K562 (cell line): Measurements from ENCODE around the gene SPECC1L. TPM values are rescaled to one million over a fixed set of nuclear protein-coding genes. Genes with fewer than 3 reads are reported as not detected.

Experiments used
- ATAC-seq: fragments of 200-7000 bp; cut with Tn5 transposase; 3 replicates; pipeline ENCODE4 v1.9.1; 2020; ENCODE audit warnings: moderate library complexity
- BruUV-seq: library from RNA; stranded (reverse); fragments of 400-500 nt; replicated peaks from 2 replicates; lab custom pipeline; 2021; lab: Mats Ljungman, UMichigan
- CTCF ChIA-PET: fragments of 300-600 bp; formaldehyde crosslinking; extraction: SDS; loops from one replicate; lab custom pipeline; 2021; ENCODE audit warnings: low intra/inter-chr PET ratio; lab: Yijun Ruan, JAX
- POLR2A ChIA-PET: fragments of 300-600, 350-650 bp; sonication (Branson Sonifier 250); formaldehyde crosslinking; extraction: SDS; loops from one replicate; lab custom pipeline; 2021; ENCODE audit warnings: antibody characterized with exemption, inconsistent platforms; lab: Yijun Ruan, JAX
- DNase-seq, 4 experiments: peaks; one replicate each; pipeline versions ENCODE4 v3.0.0 to v3.0.0-alpha.2; 2011 to 2018; ENCODE audit warnings: low spot score in 3 of 4, mixed read lengths in 3 of 4; ENCODE audit errors: extremely low read depth in 1 of 4
- FAIRE-seq: peaks from 2 replicates; lab custom pipeline; 2011; peaks lifted over from hg19 to GRCh38; lab: Jason Lieb, UNC
- H2AFZ ChIP-seq: 2 replicates; pipeline ENCODE4 v1.6.0; 2011; ENCODE audit warnings: low read depth, low read length, control low read depth, inconsistent platforms
- H3K27ac ChIP-seq: fragments of 200-600 bp; 3 replicates; pipeline ENCODE4 v1.8.0; 2011; ENCODE audit warnings: low read depth, mild to moderate bottlenecking, control low read depth, inconsistent platforms, low read length, moderate library complexity, mixed read lengths; ENCODE audit errors: extremely low read depth
- H3K27me3 ChIP-seq, 2 experiments: fragments of 300-600 bp in 1 of 2; 2 replicates in 1 of 2; 3 replicates in 1 of 2; pipeline versions ENCODE4 v1.6.0 to v1.8.0; 2011; ENCODE audit warnings: inconsistent platforms in 2 of 2, low read length in 2 of 2, mild to moderate bottlenecking in 1 of 2, mixed read lengths in 1 of 2, moderate library complexity in 1 of 2; ENCODE audit not compliant: control insufficient read depth in 2 of 2, insufficient read depth in 2 of 2
- H3K36me3 ChIP-seq: fragments of 300-600 bp; 3 replicates; pipeline ENCODE4 v1.8.0; 2011; ENCODE audit warnings: mild to moderate bottlenecking, low read length, inconsistent platforms; ENCODE audit not compliant: control insufficient read depth, insufficient read depth
- H3K4me1 ChIP-seq, 2 experiments: fragments of 200-600 bp in 1 of 2; replicated peaks in 1 of 2; 2 replicates in 1 of 2; 3 replicates in 1 of 2; pipeline versions ENCODE4 v1.5.1 to v1.8.0; 2011; ENCODE audit warnings: inconsistent platforms in 2 of 2, low read length in 2 of 2, mild to moderate bottlenecking in 1 of 2, mixed read lengths in 1 of 2, moderate library complexity in 1 of 2; ENCODE audit not compliant: control insufficient read depth in 2 of 2, insufficient read depth in 2 of 2
- H3K4me2 ChIP-seq: 2 replicates; pipeline ENCODE4 v1.6.1; 2011; ENCODE audit warnings: low read length, control low read depth, inconsistent platforms, mixed read lengths; ENCODE audit not compliant: insufficient read depth
- H3K4me3 ChIP-seq: fragments of 200-600 bp; sonication (generic), shearing (Covaris generic); 2 replicates; pipeline ENCODE4 v1.5.1; 2016; ENCODE audit warnings: control low read depth, inconsistent platforms
- H3K79me2 ChIP-seq: fragments of 200-600 bp; 3 replicates; pipeline ENCODE4 v1.8.0; 2011; ENCODE audit warnings: low read length, inconsistent platforms; ENCODE audit not compliant: control insufficient read depth, insufficient read depth
- H3K9ac ChIP-seq, 2 experiments: 2 replicates each; pipeline versions ENCODE4 v1.6.0 to v1.6.1; 2011; ENCODE audit warnings: low read depth in 2 of 2, low read length in 2 of 2, control low read depth in 1 of 2, inconsistent platforms in 1 of 2, mild to moderate bottlenecking in 1 of 2, mixed read lengths in 1 of 2; ENCODE audit not compliant: insufficient read depth in 1 of 2
- H3K9me1 ChIP-seq: one replicate; pipeline ENCODE4 v1.6.0; 2011; ENCODE audit warnings: inconsistent platforms, mild to moderate bottlenecking, low read length, moderate library complexity; ENCODE audit not compliant: control insufficient read depth, insufficient read depth
- H3K9me3 ChIP-seq: replicated peaks from 2 replicates; pipeline ENCODE4 v1.5.1; 2011; ENCODE audit warnings: low read depth, low read length, inconsistent platforms; ENCODE audit not compliant: control insufficient read depth, insufficient read depth
- H4K20me1 ChIP-seq: replicated peaks from 2 replicates; pipeline ENCODE4 v1.6.1; 2011; ENCODE audit warnings: low read length, inconsistent platforms, mixed read lengths; ENCODE audit not compliant: control insufficient read depth, insufficient read depth
- DNMT1 ChIP-seq: fragments of 450-650 bp; IDR thresholded peaks from 2 replicates; pipeline ENCODE4 v1.6.1; 2016; ENCODE audit warnings: antibody characterized with exemption, mild to moderate bottlenecking
- EGR1 ChIP-seq: fragments of 450-650 bp; conservative IDR thresholded peaks from 2 replicates; pipeline ENCODE4 v1.6.1; 2017; ENCODE audit warnings: mild to moderate bottlenecking
- HDAC6 ChIP-seq: IDR thresholded peaks from 2 replicates; pipeline ENCODE4 v1.6.1; 2012; ENCODE audit warnings: low read depth, mild to moderate bottlenecking, control low read depth, inconsistent platforms, low read length, moderate library complexity
- MNT ChIP-seq, 2 experiments: fragments of 450-650 bp; conservative IDR thresholded peaks; 2 replicates each; pipeline ENCODE4 v1.6.1; 2017; ENCODE audit warnings: mild to moderate bottlenecking in 2 of 2, moderate library complexity in 2 of 2
- PCBP2 ChIP-seq: fragments of 200-400 bp; formaldehyde crosslinking; IDR thresholded peaks from 2 replicates; pipeline ENCODE4 v1.6.1; 2018; ENCODE audit warnings: low read length, low read depth, mild to moderate bottlenecking, moderate library complexity; ENCODE audit not compliant: poor library complexity, severe bottlenecking
- SMAD4 ChIP-seq: fragments of 250-450 bp; sonication (Bioruptor Pico); conservative IDR thresholded peaks from 2 replicates; pipeline ENCODE4 v1.8.0; 2021; ENCODE audit warnings: inconsistent platforms, mild to moderate bottlenecking, moderate library complexity
- TAF1 ChIP-seq: IDR thresholded peaks from 2 replicates; pipeline ENCODE4 v1.6.1; 2011; ENCODE audit warnings: mild to moderate bottlenecking, low read length, moderate library complexity; ENCODE audit not compliant: insufficient read depth, control insufficient read depth, severe bottlenecking; ENCODE audit errors: extremely low read depth
- U2AF2 ChIP-seq: fragments of 200-400 bp; formaldehyde crosslinking; optimal IDR thresholded peaks from 2 replicates; pipeline ENCODE3; 2017; ENCODE audit warnings: low read depth, mild to moderate bottlenecking, low read length
- ZNF165 ChIP-seq: fragments of 250-450 bp; sonication (Bioruptor Pico); IDR thresholded peaks from 2 replicates; pipeline ENCODE4 v1.4.0; 2020; ENCODE audit warnings: borderline replicate concordance
- ZNF197 ChIP-seq: fragments of 200-800 bp; sonication (Bioruptor generic); IDR thresholded peaks from 2 replicates; pipeline ENCODE4 v1.6.1; 2016; ENCODE audit warnings: low read depth, missing genetic modification characterization, missing compliant biosample characterization
- ZNF318 ChIP-seq, 2 experiments: fragments of 450-650 bp; IDR thresholded peaks; 2 replicates each; pipeline ENCODE4 v1.6.1; 2016; ENCODE audit warnings: mild to moderate bottlenecking in 2 of 2, borderline replicate concordance in 1 of 2, low read depth in 1 of 2, moderate library complexity in 1 of 2
- WGBS: fragments of 100-300 bp; shearing (Covaris generic); methylation state at CpG from one replicate; pipeline ENCODE4 v1.1.6; 2016; ENCODE audit warnings: low coverage, mixed read lengths; ENCODE audit not compliant: insufficient coverage; ENCODE audit errors: missing lambda C conversion rate; 5-methylcytosine and 5-hydroxymethylcytosine counted together
- in situ Hi-C: fragments of 300-500 bp; cut with MboI; formaldehyde crosslinking; loops from 4 replicates; pipeline ENCODE4 v1.15.0; 2018; ENCODE audit warnings: inconsistent platforms, mixed read lengths
- intact Hi-C: fragments of 100-400 bp; cut with micrococcal nuclease; formaldehyde crosslinking; loops from 2 replicates; pipeline ENCODE4 v1.14.2; 2022
- polyA plus RNA-seq, 8 experiments: library from polyadenylated mRNA; depleted of rRNA in 4 of 8; stranded (reverse) in 5 of 8; unstranded in 3 of 8; fragments of >200 nt; fragmentation: Nextera tagmentation in 2 of 8; fragmentation: Illumina TruSeq in 1 of 8; extraction: Ambion mirVana in 2 of 8; extraction: Trizol in 1 of 8; gene quantifications; 2 replicates each; pipeline versions ENCODE4 v1.2.1 to v1.2.3, GENCODE V29; 2011 to 2014; ENCODE audit warnings: inconsistent platforms in 1 of 8, missing spikeins in 1 of 8
- total RNA-seq, 7 experiments: library from RNA; depleted of rRNA in 6 of 7; stranded (reverse); fragments of >200 nt in 6 of 7; fragmentation: Illumina TruSeq in 2 of 7; extraction: Trizol in 2 of 7; gene quantifications; 2 replicates each; pipeline versions ENCODE4 v1.2.1 to v1.2.3, GENCODE V29; 2011 to 2021; ENCODE audit warnings: low replicate concordance in 1 of 7

Gene SPECC1L
- total and polyA plus RNA-seq, 9 of the 15 experiments (the other 6 are each of a cell fraction or from before 2014, with no cell fraction given): 1.4 to 27.9 (median 14.5) TPM

- Histone ChIP-seq H4K20me1 (no peaks in the 10 kb centered on the region; the same call in 1 of the 2 replicates), H3K4me3 (no peak overlapping the region)
- WGBS: 87% methylated on average over 3 of the region's 3 CpGs
- no peak for ATAC-seq
- DNase-seq: no peak
- CTCF ChIA-PET: no interaction called here
- no peak for TF ChIP-seq SMAD4
- TF ChIP-seq DNMT1: no peak
- TF ChIP-seq MNT (conservative IDR thresholded peaks at IDR 0.05): no peak
- TF ChIP-seq PCBP2: no peak
- TF ChIP-seq ZNF165 (CRISPR knock-in tag): no peak
- TF ChIP-seq HDAC6: no peak
- TF ChIP-seq ZNF197 (CRISPR knock-in tag): no peak
- no peak for TF ChIP-seq ZNF318 (IDR thresholded peaks at IDR 0.05; ENCODE audit: borderline replicate concordance in 1 of 2, low read depth in 1 of 2)
- no peak for TF ChIP-seq EGR1
- TF ChIP-seq TAF1: no peak
- TF ChIP-seq U2AF2: no peak
- TF ChIP-seq, all 486 proteins: peak for 0
- peaks cover 10 to 16% of the 10 kb centered on the region in 2 experiments; a peak in 4 of 5 replicates for H3K4me1 ChIP-seq
- no peaks in the 10 kb centered on the region for H3K79me2 ChIP-seq
- H3K9me1 ChIP-seq: no peaks in the 10 kb centered on the region
- POLR2A ChIA-PET: no interaction called here
- FAIRE-seq: no peak
- H3K9ac ChIP-seq: no peak overlapping the region
- H3K27ac ChIP-seq: no peak overlapping the region
- no peak overlapping the region for H2AFZ ChIP-seq
- peaks cover 21% of the 10 kb centered on the region; the same call in 1 of the 3 replicates for H3K36me3 ChIP-seq
- H3K27me3 ChIP-seq: no peaks in the 10 kb centered on the region
- no TSS peak for BruUV-seq
- in situ Hi-C loops: no loop called here
- intact Hi-C loops: no loop called here
- H3K9me3 ChIP-seq: no peaks in the 10 kb centered on the region
- H3K4me2 ChIP-seq: no peak overlapping the region
These were observed 132.7 kb downstream of the SPECC1L start for GRCh38 chr22:24403346-24403745.
